Inflammatory macrophage treated with lipopolysaccharide for 4 hours (primary cell): ENCODE results near the gene CTNNA3.

Source experiments
- DNase-seq: peaks from one replicate; pipeline ENCODE4 v3.0.0-alpha.2; 2020

Gene CTNNA3

DNA sequence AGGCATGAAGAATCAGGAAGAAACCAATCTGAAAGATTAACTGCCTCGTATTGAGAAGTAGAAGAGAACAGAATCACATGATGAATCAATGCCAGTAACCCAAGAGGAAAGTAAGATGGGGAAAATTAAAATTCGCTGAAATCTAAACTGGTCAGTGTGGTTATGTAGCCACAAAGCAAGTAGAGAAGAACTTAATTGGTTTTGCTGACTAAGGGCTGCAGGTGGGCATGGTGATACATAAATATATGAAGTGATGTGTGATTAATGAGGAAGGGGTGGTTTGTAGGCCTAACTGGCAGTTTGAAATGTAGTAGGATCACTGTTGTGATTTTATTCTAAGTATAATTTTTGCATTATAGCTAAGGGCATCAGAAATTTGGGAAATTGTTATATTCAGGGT lies 853.6 kb downstream of the CTNNA3 start:
- no peak for DNase-seq

DNA sequence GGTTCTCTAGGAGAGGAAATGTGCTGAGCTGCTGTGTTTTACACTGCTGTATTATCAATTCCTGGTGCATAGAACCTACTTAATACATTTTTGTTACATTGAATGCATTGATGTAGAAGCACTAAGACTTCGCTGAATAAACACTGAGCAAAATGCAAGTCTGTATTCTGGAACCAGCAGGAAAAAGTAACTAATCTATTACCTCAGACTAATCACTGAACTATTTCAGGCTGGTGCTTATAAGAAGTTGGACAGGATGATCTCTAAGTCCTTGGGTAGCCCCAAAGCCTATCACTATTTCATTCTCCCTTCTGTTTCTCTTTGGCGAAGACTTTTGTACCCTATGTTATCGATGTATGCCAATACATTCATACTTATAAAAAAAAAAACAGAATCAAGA lies 857.3 kb downstream of the CTNNA3 start:
- no peak for DNase-seq

DNA sequence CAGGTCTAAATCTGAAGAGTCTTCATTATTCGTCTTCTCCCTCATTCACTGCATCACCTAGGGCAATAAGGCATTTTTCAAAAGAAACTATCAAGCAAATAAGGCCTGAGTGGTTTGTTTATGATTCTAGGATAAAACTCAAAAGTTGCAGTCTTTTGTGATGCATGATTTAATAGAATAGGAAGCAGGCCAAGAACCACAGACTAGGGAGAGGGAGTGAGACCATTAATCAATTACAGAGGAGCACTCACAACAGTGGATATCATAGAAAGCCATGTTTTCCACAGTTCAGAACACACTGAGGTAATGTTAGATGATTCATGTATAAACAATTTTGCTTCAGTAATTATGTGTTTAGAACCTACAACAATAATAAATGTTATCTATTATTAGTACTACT lies 858.0 kb downstream of the CTNNA3 start:
- DNase-seq, result no peak

GRCh38 chr10:66837335-66837734 lies 858.7 kb downstream of the CTNNA3 start:
- no peak for DNase-seq

DNA sequence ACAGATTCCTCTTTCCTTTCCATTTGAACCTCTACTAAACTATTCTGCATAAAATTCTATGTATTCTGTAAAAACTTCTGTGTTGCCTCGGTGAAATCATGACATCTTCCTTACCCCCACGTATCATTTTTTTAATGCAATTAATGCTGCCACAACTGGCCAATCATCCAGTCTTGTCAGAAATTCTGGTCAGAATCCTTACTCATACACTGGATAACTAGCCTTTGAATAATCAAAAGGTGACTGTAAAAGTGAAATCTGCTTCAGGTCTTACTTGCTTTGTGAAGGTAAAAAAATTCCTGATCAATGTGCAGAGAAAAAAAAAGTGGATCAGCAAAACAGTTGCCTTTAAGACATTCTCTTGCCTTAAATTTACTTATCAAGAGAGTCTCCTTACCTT lies 859.2 kb downstream of the CTNNA3 start:
- no peak for DNase-seq

GRCh38 chr10:66836057-66836456 lies 859.9 kb downstream of the CTNNA3 start:
- no peak for DNase-seq

DNA sequence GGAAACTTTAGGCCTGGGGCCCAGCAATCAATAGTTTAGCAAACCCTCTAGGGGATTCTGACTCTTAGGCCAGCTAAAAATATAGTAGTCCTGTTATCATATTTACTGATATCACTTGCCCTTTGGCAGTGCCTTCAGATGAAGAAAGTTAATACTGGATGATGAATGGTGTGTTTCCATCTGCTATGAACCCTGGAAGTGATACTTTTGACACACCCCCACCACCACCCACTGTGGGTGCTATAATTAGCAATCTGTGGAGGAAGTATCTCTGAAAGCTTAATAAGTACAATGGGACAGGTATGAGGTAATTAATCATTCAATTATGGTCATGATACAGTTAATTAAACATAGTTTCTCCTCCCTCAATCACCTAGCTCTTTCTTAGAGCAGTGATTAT lies 860.6 kb downstream of the CTNNA3 start:
- no peak for DNase-seq

DNA sequence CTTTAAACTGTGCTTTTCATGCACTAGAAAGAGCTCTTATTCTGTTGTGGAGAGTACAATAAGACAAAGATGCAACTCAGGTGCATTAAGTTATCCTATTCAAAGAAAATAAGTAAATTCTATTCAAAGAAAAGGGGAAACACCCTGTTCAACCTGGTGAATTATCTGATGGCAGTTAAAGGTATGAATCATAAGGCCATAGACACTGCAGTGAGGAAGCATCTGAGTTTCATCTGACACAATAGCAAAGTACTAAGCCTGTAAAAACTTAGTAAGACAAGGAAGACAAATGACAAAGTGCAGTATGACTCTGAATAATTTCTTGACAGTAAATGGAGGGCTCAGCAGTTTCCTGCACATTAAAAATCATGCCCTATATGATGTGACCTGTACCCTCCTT lies 861.2 kb downstream of the CTNNA3 start:
- no peak for DNase-seq

GRCh38 chr10:66833861-66834260 lies 862.1 kb downstream of the CTNNA3 start:
- no peak for DNase-seq

- no peak for DNase-seq
Measured at GRCh38 chr10:66832781-66833422, 863.1 kb downstream of the CTNNA3 start.

DNA sequence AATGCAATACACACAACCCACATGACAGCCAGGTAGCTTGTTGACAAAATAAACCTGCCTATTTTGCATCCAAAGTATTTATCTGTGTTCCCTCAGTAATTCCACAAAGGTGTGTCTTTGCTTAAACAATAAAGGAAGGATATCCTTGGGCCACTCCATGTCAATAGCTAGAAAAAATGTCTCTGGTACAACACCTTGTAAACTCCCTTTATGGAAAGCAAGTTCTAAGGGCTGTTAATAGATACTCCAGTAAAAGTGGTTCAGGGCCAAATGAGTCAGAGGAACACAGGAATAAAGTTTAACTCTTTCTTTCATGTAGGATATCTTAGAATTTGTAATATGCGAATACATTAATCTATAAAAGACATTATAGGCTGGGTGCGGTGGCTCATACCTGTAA lies 867.0 kb downstream of the CTNNA3 start:
- DNase-seq, result no peak

DNA sequence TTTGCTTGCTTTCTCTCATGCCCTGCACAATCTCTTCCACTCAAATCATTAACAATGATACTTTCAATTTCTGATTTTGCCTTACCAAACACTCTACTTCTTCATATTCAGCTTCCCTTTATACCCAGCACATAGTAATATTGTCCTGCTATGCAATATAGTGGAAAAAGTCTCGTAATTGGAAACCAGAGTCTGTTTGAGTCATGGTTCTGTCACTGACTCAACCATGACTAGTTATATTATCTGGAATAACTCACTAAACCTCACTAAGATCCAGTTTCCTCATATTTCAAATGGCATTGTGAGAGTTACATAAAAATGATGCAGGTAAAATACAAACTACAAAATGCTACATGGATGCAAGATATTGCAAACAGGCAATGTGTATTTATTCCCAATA lies 868.6 kb downstream of the CTNNA3 start:
- DNase-seq, result no peak

- no peak for DNase-seq
Measured at GRCh38 chr10:66823301-66823700, 872.7 kb downstream of the CTNNA3 start.

GRCh38 chr10:66822801-66823200 lies 873.2 kb downstream of the CTNNA3 start:
- no peak for DNase-seq

DNA sequence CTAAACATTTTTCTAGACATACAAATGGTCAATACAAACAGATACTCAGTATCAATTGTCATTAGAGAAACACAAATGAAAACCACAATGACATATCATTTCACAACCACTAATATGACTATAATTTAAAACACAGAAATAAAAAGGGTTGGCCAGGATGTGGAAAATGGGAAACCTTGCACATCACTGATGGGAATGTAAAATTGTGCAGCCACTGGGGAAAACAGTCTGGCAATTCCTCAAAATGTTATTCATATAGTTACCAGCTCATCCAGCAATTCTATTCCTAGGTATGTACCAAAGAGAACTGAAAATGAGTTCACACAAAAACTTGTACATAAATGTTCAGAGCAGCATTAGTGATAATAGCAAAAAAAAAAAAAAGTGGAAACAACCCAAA lies 876.3 kb downstream of the CTNNA3 start:
- no peak for DNase-seq

GRCh38 chr10:66813122-66813521 lies 882.9 kb downstream of the CTNNA3 start:
- DNase-seq, result no peak

GRCh38 chr10:66811211-66811610 lies 884.8 kb downstream of the CTNNA3 start:
- no peak for DNase-seq

DNA sequence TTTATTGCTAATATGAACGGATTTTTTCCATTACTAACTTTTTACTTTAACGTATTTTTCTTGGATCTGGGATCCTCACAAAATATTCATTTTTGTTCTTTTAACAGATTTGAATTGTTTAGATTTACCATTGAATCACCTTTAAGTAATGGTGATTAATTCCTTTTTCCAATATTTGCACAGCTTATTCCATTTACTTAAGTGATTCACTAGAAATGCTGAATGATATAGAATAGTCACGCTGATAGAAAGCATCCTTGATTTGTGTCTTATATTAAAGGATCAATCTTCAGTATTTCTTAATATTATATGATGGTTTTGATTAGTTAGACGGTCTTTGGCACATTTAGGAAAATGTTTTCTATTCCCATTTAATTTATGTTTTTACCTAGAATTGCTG lies 886.6 kb downstream of the CTNNA3 start:
- no peak for DNase-seq

DNA sequence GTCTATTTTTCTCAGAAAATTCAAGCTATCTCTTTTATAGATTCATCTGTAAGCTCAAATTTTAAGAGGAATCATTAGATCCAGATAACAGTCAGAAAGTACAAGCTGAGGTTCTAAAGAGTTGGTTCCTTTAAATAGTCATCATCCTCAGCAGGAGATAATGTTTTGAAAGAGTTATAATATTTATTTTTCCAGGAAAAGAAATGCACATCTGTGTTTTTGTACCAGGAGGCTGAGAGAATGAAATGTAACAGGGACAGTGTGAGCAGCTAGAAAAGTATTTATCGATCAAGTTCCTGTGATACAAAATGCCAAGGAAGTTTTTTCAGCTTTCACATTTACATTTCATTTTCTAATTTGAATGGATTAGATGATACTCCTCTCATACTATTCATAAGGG lies 890.4 kb downstream of the CTNNA3 start:
- DNase-seq, result no peak

DNA sequence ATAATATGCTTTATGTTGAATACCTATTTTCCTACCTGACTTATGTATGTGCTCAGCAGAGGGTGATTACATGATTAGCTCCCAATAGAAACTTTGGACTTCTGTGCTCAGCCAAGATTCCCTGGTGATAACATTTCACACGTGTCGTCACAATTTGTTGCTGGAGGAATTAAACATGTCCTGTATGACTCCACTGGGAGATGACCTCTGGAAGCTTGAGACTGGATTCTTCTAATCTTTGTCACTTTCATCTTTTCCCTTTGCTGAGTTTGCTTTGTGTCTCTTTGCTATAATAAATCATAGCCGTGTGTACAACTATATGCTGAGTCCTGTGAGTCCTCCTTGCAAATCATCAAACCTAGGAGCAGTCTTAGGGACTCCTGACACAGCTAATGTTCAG lies 891.0 kb downstream of the CTNNA3 start:
- no peak for DNase-seq

GRCh38 chr10:66803174-66803573 lies 892.8 kb downstream of the CTNNA3 start:
- no peak for DNase-seq

- DNase-seq, result no peak
Measured at GRCh38 chr10:66799474-66799873, 896.5 kb downstream of the CTNNA3 start.

- DNase-seq, result no peak
Measured at GRCh38 chr10:66795866-66796265, 900.1 kb downstream of the CTNNA3 start.

- DNase-seq, result no peak
Measured at GRCh38 chr10:66792441-66792840, 903.6 kb downstream of the CTNNA3 start.

- no peak for DNase-seq
Measured at GRCh38 chr10:66788178-66788987, 907.6 kb downstream of the CTNNA3 start.
